Measurements from ENCODE around the gene MEF2B.
A peak's percentile ranks its signal among the peaks of the same experiment; 100 is the strongest.
"Not testable (repeated sequence)": the region's sequence is repeated elsewhere in the genome, so short reads cannot be mapped to it uniquely, and the experiment has no call there.

The MEF2B gene

GRCh38 chr19:19138109-19138981 is 31.7 kb downstream of the MEF2B start, which contains the start of gene TMEM161A:
Gene TMEM161A (minus strand): TSS chr19:19138478. CDS start chr19:19138428, 50 bp downstream.
- peaks cover 7% of the 10 kb centered on the region for H3K4me1 ChIP-seq (ENCODE audit: control insufficient read depth, insufficient read depth, low read length)
- H3K9ac ChIP-seq (ENCODE audit: low read length) = peak within 1 kb of the TSS; percentile 77
- H3K27ac ChIP-seq (ENCODE audit: low read depth, low read length) = no peak within 1 kb of the TSS
- no peaks in the 10 kb centered on the region for H3K9me3 ChIP-seq (ENCODE audit: control insufficient read depth, insufficient read depth, low read depth, low read length)
- peaks cover 4% of the 10 kb centered on the region; the same call in 1 of the 2 replicates for H3K27me3 ChIP-seq (ENCODE audit: control insufficient read depth, insufficient read depth, low read length)
- H3K36me3 ChIP-seq (ENCODE audit: control insufficient read depth, insufficient read depth, low read length) = peaks cover 4% of the 10 kb centered on the region; the same call in 1 of the 2 replicates
- H3K4me3 ChIP-seq (ENCODE audit: low read depth, low read length) = peak within 1 kb of the TSS; percentile 82

- H3K36me3 ChIP-seq (ENCODE audit: control insufficient read depth, insufficient read depth, low read length) = peaks cover 9% of the 10 kb centered on the region
- peak overlapping the region; percentile 82 for H3K4me3 ChIP-seq (ENCODE audit: low read depth, low read length)
- H3K9me3 ChIP-seq (ENCODE audit: control insufficient read depth, insufficient read depth, low read depth, low read length) = peaks cover 6% of the 10 kb centered on the region
- peaks cover 7% of the 10 kb centered on the region for H3K4me1 ChIP-seq (ENCODE audit: control insufficient read depth, insufficient read depth, low read length)
- no peak overlapping the region for H3K27ac ChIP-seq (ENCODE audit: low read depth, low read length)
- peaks cover 4% of the 10 kb centered on the region; the same call in 1 of the 2 replicates for H3K27me3 ChIP-seq (ENCODE audit: control insufficient read depth, insufficient read depth, low read length)
- peak overlapping the region; percentile 77 for H3K9ac ChIP-seq (ENCODE audit: low read length)
These were observed 32.4 kb downstream of the MEF2B start for GRCh38 chr19:19137556-19138108.

- H3K27ac ChIP-seq (ENCODE audit: low read depth, low read length); H3K4me1 ChIP-seq (ENCODE audit: control insufficient read depth, insufficient read depth, low read length); H3K27me3 ChIP-seq (ENCODE audit: control insufficient read depth, insufficient read depth, low read length); H3K4me3 ChIP-seq (ENCODE audit: low read depth, low read length); H3K9ac ChIP-seq (ENCODE audit: low read length): not testable (repeated sequence)
- H3K9me3 ChIP-seq (ENCODE audit: control insufficient read depth, insufficient read depth, low read depth, low read length) = peaks cover 15% of the 10 kb centered on the region
- H3K36me3 ChIP-seq (ENCODE audit: control insufficient read depth, insufficient read depth, low read length) = peaks cover 18% of the 10 kb centered on the region
These were observed 34.4 kb downstream of the MEF2B start for GRCh38 chr19:19135713-19136112.

- H3K27ac ChIP-seq (ENCODE audit: low read depth, low read length) = no peak overlapping the region
- peaks cover 7% of the 10 kb centered on the region for H3K4me1 ChIP-seq (ENCODE audit: control insufficient read depth, insufficient read depth, low read length)
- H3K36me3 ChIP-seq (ENCODE audit: control insufficient read depth, insufficient read depth, low read length) = peaks cover 25% of the 10 kb centered on the region
- H3K4me3 ChIP-seq (ENCODE audit: low read depth, low read length) = peak overlapping the region; percentile 44
- peaks cover 15% of the 10 kb centered on the region for H3K9me3 ChIP-seq (ENCODE audit: control insufficient read depth, insufficient read depth, low read depth, low read length)
- H3K9ac ChIP-seq (ENCODE audit: low read length) = no peak overlapping the region
- H3K27me3 ChIP-seq (ENCODE audit: control insufficient read depth, insufficient read depth, low read length) = peaks cover 4% of the 10 kb centered on the region; the same call in 1 of the 2 replicates
These were observed 35.3 kb downstream of the MEF2B start for GRCh38 chr19:19134687-19135158.

GRCh38 chr19:19133985-19134384 is 36.1 kb downstream of the MEF2B start:
- no peak overlapping the region for H3K9ac ChIP-seq (ENCODE audit: low read length)
- peaks cover 4% of the 10 kb centered on the region; the same call in 1 of the 2 replicates for H3K27me3 ChIP-seq (ENCODE audit: control insufficient read depth, insufficient read depth, low read length)
- H3K9me3 ChIP-seq (ENCODE audit: control insufficient read depth, insufficient read depth, low read depth, low read length) = peaks cover 15% of the 10 kb centered on the region
- H3K4me3 ChIP-seq (ENCODE audit: low read depth, low read length) = no peak overlapping the region
- H3K36me3 ChIP-seq (ENCODE audit: control insufficient read depth, insufficient read depth, low read length) = peaks cover 27% of the 10 kb centered on the region
- H3K4me1 ChIP-seq (ENCODE audit: control insufficient read depth, insufficient read depth, low read length) = peaks cover 7% of the 10 kb centered on the region
- H3K27ac ChIP-seq (ENCODE audit: low read depth, low read length) = no peak overlapping the region

GRCh38 chr19:19132912-19133311 is 37.2 kb downstream of the MEF2B start:
- H3K4me1 ChIP-seq (ENCODE audit: control insufficient read depth, insufficient read depth, low read length) = peaks cover 7% of the 10 kb centered on the region
- H3K4me3 ChIP-seq (ENCODE audit: low read depth, low read length) = no peak overlapping the region
- H3K9ac ChIP-seq (ENCODE audit: low read length) = no peak overlapping the region
- peaks cover 27% of the 10 kb centered on the region for H3K36me3 ChIP-seq (ENCODE audit: control insufficient read depth, insufficient read depth, low read length)
- peaks cover 4% of the 10 kb centered on the region; the same call in 1 of the 2 replicates for H3K27me3 ChIP-seq (ENCODE audit: control insufficient read depth, insufficient read depth, low read length)
- peaks cover 15% of the 10 kb centered on the region for H3K9me3 ChIP-seq (ENCODE audit: control insufficient read depth, insufficient read depth, low read depth, low read length)
- no peak overlapping the region for H3K27ac ChIP-seq (ENCODE audit: low read depth, low read length)

GRCh38 chr19:19131989-19132388 is 38.1 kb downstream of the MEF2B start:
- Histone ChIP-seq H3K27ac (ENCODE audit: low read depth, low read length) (no peak overlapping the region), H3K27me3 (ENCODE audit: control insufficient read depth, insufficient read depth, low read length) (no peaks in the 10 kb centered on the region), H3K4me3 (ENCODE audit: low read depth, low read length) (no peak overlapping the region), H3K9ac (ENCODE audit: low read length) (no peak overlapping the region), H3K4me1 (ENCODE audit: control insufficient read depth, insufficient read depth, low read length) (peaks cover 7% of the 10 kb centered on the region), H3K9me3 (ENCODE audit: control insufficient read depth, insufficient read depth, low read depth, low read length) (peaks cover 15% of the 10 kb centered on the region), H3K36me3 (ENCODE audit: control insufficient read depth, insufficient read depth, low read length) (peaks cover 27% of the 10 kb centered on the region)

GRCh38 chr19:19126102-19126501 is 44.0 kb downstream of the MEF2B start:
- Histone ChIP-seq H3K4me1 (ENCODE audit: control insufficient read depth, insufficient read depth, low read length) (peaks cover 2% of the 10 kb centered on the region; the same call in 1 of the 2 replicates), H3K27ac (ENCODE audit: low read depth, low read length) (no peak overlapping the region), H3K36me3 (ENCODE audit: control insufficient read depth, insufficient read depth, low read length) (peaks cover 27% of the 10 kb centered on the region), H3K9ac (ENCODE audit: low read length) (no peak overlapping the region), H3K9me3 (ENCODE audit: control insufficient read depth, insufficient read depth, low read depth, low read length) (no peaks in the 10 kb centered on the region), H3K27me3 (ENCODE audit: control insufficient read depth, insufficient read depth, low read length) (no peaks in the 10 kb centered on the region), H3K4me3 (ENCODE audit: low read depth, low read length) (no peak overlapping the region)

GRCh38 chr19:19123386-19123785 is 46.7 kb downstream of the MEF2B start:
- Histone ChIP-seq H3K4me1 (ENCODE audit: control insufficient read depth, insufficient read depth, low read length) (peaks cover 15% of the 10 kb centered on the region; the same call in 1 of the 2 replicates), H3K27me3 (ENCODE audit: control insufficient read depth, insufficient read depth, low read length) (no peaks in the 10 kb centered on the region), H3K9me3 (ENCODE audit: control insufficient read depth, insufficient read depth, low read depth, low read length) (no peaks in the 10 kb centered on the region), H3K27ac (ENCODE audit: low read depth, low read length) (no peak overlapping the region), H3K9ac (ENCODE audit: low read length) (no peak overlapping the region), H3K36me3 (ENCODE audit: control insufficient read depth, insufficient read depth, low read length) (peaks cover 29% of the 10 kb centered on the region), H3K4me3 (ENCODE audit: low read depth, low read length) (no peak overlapping the region)

- Histone ChIP-seq H3K9me3 (ENCODE audit: control insufficient read depth, insufficient read depth, low read depth, low read length) (no peaks in the 10 kb centered on the region), H3K9ac (ENCODE audit: low read length) (no peak overlapping the region), H3K4me3 (ENCODE audit: low read depth, low read length) (no peak overlapping the region), H3K36me3 (ENCODE audit: control insufficient read depth, insufficient read depth, low read length) (peaks cover 29% of the 10 kb centered on the region), H3K4me1 (ENCODE audit: control insufficient read depth, insufficient read depth, low read length) (peaks cover 15% of the 10 kb centered on the region; the same call in 1 of the 2 replicates), H3K27me3 (ENCODE audit: control insufficient read depth, insufficient read depth, low read length) (no peaks in the 10 kb centered on the region), H3K27ac (ENCODE audit: low read depth, low read length) (no peak overlapping the region)
These were observed 47.2 kb downstream of the MEF2B start for GRCh38 chr19:19122902-19123301.

- Histone ChIP-seq H3K4me3 (ENCODE audit: low read depth, low read length) (0 out of 2 replicates have a peak overlapping the region, but pooled peaks have one; percentile 57), H3K36me3 (ENCODE audit: control insufficient read depth, insufficient read depth, low read length) (peaks cover 29% of the 10 kb centered on the region), H3K27me3 (ENCODE audit: control insufficient read depth, insufficient read depth, low read length) (no peaks in the 10 kb centered on the region), H3K9me3 (ENCODE audit: control insufficient read depth, insufficient read depth, low read depth, low read length) (no peaks in the 10 kb centered on the region), H3K27ac (ENCODE audit: low read depth, low read length) (no peak overlapping the region), H3K9ac (ENCODE audit: low read length) (peak overlapping the region; percentile 11), H3K4me1 (ENCODE audit: control insufficient read depth, insufficient read depth, low read length) (peaks cover 15% of the 10 kb centered on the region; the same call in 1 of the 2 replicates)
These were observed 48.7 kb downstream of the MEF2B start for GRCh38 chr19:19121371-19121770.
